NB4 (cell line): Measurements from ENCODE around the gene PRDM1.

Source experiments
- CTCF ChIP-seq: IDR thresholded peaks from one replicate; pipeline ENCODE4 v1.5.1; 2012; ENCODE audit warnings: low read depth, low read length
- POLR2A ChIP-seq: IDR thresholded peaks from 2 replicates; pipeline ENCODE4 v1.6.1; 2011; ENCODE audit warnings: mild to moderate bottlenecking; ENCODE audit not compliant: insufficient read length; ENCODE audit errors: extremely low read depth
- TF ChIP-seq, protein P1 (sequence below): IDR thresholded peaks from 2 replicates; pipeline ENCODE4 v1.6.1; 2011; ENCODE audit warnings: low read depth, low read length

GRCh38 chr6:106124015-106124414 is 37.9 kb downstream of the PRDM1 start:
- TF ChIP-seq CTCF (no peak), POLR2A (no peak)
- TF ChIP-seq, protein P1, sequence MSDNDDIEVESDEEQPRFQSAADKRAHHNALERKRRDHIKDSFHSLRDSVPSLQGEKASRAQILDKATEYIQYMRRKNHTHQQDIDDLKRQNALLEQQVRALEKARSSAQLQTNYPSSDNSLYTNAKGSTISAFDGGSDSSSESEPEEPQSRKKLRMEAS, result no peak
